Activated T-cell treated with anti-CD3 and anti-CD28 coated beads, Interleukin-2, amount 50 U/mL, for 48 hours (primary cell): ENCODE data around the gene MSRB3.
"Not testable (repeated sequence)": the region's sequence is repeated elsewhere in the genome, so short reads cannot be mapped to it uniquely, and the experiment has no call there.

Experiments used
- DNase-seq, 2 experiments: peaks; one replicate each; pipeline ENCODE4 v3.0.0-alpha.2; 2020

The MSRB3 gene

DNA sequence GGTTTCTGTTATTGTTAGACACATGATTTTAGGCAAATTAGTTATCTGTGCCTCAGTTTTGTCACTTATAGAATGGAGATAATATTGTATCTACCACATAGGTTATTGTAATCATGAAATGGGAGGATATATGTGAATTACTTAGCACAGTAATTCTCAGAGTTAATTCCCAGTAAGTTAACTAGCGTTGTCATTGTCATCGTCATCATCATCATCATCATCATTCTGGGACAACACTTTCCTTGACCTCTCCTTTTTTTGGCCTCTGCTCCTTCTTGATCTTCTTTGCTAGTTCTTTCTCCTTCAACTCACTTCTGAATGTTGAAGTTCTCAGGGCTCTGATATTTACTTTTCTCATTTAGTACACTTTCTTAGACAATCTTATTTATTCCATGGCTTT, 13.8 kb downstream of the MSRB3 start:
- DNase-seq, result no peak

DNA sequence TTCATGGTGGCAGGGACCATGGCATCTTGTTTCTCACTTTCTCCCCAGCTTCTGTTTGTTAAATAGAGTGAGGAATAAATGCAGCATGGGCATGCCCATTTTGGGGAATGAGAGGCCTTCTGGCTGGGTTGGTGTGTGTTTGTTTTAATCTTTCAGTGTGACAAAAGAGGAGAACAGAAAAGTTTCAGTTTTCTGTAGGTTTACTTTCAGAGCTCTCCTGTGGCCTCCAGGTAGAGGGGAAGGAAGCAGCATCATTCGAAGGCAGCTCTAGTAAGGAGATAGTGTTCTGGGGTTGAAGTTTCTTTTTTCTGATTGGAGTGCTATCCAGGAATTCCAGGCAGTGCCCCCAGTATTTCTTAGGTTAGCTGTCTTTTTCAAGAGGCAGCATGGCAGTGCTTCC, 15.3 kb downstream of the MSRB3 start:
- DNase-seq, result no peak

GRCh38 chr12:65294641-65295262, 16.3 kb downstream of the MSRB3 start:
- DNase-seq, result no peak

DNA sequence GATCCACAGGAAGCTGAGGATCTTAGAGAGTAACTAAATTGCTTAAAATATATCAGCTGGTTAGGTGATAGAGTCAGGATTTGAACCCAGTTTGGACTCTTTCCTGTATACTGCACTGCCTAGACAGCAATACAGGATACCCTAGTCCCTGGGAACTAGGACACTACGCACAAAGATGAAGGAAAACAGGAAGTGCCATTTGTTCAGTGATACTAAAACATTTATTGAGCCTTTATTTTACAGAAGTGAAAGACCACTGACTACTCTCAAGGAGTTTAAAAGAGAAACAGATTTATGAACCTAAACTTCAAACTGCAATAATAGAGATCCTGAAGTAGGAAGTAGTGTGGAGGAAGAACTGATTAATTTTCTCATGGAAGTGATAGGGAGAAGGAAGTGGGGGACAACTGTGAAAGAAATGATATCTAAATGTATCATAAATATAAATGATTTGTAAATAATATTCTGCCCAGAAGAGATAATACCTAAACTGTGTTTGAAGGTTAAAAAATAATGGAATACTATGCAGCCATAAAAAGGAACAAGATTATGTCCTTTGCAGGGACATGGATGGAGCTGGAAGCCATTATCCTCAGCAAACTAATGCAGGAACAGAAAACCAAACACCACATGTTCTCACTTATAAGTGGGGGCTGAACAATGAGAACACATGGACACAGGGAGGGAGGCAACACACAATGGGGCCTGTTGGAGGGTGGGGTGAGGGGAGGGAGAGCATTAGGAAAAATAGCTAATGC, 18.2 kb downstream of the MSRB3 start:
- DNase-seq, result no peak

GRCh38 chr12:65300097-65300496, 21.6 kb downstream of the MSRB3 start:
- DNase-seq, result no peak

GRCh38 chr12:65300679-65301349, 22.3 kb downstream of the MSRB3 start:
- DNase-seq, result no peak

DNA sequence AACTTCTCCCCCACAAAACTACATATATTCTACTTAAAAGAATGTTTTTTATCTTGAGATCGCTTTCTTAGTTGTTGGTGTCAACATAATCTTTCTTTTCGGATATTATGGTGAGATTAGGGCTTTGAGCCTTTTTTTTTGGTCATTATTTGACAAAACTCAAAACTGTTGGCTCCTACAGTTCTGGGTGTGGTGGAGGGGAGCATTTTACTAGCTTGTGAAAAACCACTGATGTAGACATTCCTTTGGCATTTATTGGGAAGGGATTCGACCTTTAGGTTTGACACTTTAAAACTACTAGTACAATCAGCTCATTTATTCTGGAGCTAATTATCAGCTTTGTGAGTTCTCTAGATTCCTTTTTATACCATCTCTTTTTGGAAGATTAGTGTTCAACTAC, 24.4 kb downstream of the MSRB3 start:
- no peak for DNase-seq

GRCh38 chr12:65305346-65305950, 27.0 kb downstream of the MSRB3 start:
- DNase-seq, result no peak

- DNase-seq, result peak in 1 of 2 experiments; percentile 17
These were observed 28.1 kb downstream of the MSRB3 start for GRCh38 chr12:65306366-65307168.

DNA sequence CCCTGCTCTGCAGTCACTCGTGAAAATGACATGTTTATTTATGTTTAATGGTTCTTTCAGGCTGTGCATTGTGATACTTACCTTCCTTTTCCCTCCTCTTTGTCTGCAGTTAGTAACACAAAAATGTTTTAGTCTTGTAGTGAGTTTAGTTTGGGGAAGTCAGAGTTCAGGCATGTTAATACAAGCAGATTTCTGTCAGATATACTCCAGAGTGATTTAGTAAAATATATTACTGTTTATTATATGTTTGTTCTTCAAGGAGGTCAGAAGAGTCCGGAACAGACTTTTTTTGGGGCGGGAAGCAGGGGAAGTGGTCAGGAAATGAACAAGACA, 28.7 kb downstream of the MSRB3 start:
- DNase-seq, result no peak

GRCh38 chr12:65308006-65308405, 29.5 kb downstream of the MSRB3 start:
- DNase-seq, result no peak

- no peak for DNase-seq
These were observed 30.2 kb downstream of the MSRB3 start for GRCh38 chr12:65308601-65309071.

- no peak for DNase-seq
These were observed 32.8 kb downstream of the MSRB3 start for GRCh38 chr12:65311260-65311659.

DNA sequence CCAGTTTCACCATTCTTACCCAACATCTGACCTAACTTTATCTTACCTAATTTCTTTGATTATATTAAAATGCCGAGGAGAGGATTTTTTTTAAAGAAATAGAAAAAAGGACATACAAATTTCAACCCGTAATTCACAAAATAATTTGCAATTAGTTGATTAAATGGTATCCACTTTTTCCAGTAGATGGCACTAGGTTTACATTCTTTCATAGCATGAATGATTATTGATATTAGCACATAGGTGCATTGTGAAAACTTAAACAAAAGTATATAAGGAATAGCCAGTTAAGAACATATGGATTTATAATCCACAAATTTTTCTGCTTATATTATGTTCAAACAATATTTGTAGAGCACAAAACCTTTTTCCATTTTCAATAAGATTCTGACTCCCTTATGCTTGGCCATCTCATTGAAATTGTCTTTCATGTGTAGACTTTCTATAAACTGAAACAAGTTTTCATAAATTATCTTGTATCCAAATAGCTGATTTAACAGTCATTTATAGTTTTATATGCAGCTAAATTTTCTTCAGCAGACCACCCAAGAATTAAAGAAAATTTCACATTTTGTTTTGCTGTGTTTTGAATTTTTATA, 35.3 kb downstream of the MSRB3 start:
- no peak for DNase-seq

GRCh38 chr12:65315238-65315637, 36.8 kb downstream of the MSRB3 start:
- not testable (repeated sequence) for DNase-seq

GRCh38 chr12:65318186-65318685, 39.8 kb downstream of the MSRB3 start:
- DNase-seq, result no peak

GRCh38 chr12:65319688-65320200, 41.3 kb downstream of the MSRB3 start:
- DNase-seq, result no peak

- no peak for DNase-seq
These were observed 44.6 kb downstream of the MSRB3 start for GRCh38 chr12:65323070-65323469.

DNA sequence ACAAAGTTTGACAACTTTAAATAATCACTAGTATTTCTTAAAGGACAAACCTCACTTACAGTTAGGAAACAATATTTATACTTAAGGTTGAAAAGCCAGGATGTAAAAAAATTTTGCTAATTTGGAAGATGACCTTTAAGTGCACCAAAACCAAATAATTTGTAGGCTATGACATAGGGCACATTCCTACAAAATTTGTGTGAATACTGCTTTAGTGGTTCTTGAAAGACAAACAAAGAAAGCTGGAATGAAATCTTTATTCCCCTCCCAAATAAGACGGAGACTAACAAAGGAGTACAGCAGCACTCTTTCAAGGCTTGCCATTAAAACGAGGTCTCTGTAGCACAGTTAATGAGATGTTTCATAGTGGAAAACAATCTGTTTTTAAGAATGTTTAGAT, 45.6 kb downstream of the MSRB3 start:
- no peak for DNase-seq

- no peak for DNase-seq
These were observed 46.1 kb downstream of the MSRB3 start for GRCh38 chr12:65324551-65324950.

GRCh38 chr12:65325183-65325582, 46.7 kb downstream of the MSRB3 start:
- no peak for DNase-seq

- DNase-seq, result no peak
These were observed 48.1 kb downstream of the MSRB3 start for GRCh38 chr12:65326616-65327015.
